ENCODE data around the gene ZBTB3.

The ZBTB3 gene

GRCh38 chr11:62753736-62754603 is at the start of gene ZBTB3:
Gene ZBTB3 (minus strand): TSS chr11:62754160. CDS start chr11:62753664, 496 bp downstream.
- no peaks in the 10 kb centered on the region for H3K4me1 ChIP-seq (ENCODE audit: control insufficient read depth, insufficient read depth, low read length)
- H3K4me3 ChIP-seq (ENCODE audit: low read depth, low read length) = peak within 1 kb of the TSS; percentile 73
- POLR2A ChIA-PET = interaction anchor here (0.5 to 3.4 kb wide), 46 partner anchors 8 to 180 kb away, joined by 3 to 137 read pairs (median 5); partner anchors contain the start of genes B3GAT3, BSCL2, C11orf98 and CSKMT
- CTCF ChIA-PET = interaction anchor here (0.6 to 2.7 kb wide), 11 partner anchors 15 to 359 kb away, joined by 3 to 11 read pairs (median 3); partner anchors contain the start of genes HNRNPUL2 and TMEM179B
- H3K36me3 ChIP-seq (ENCODE audit: control insufficient read depth in 2 of 2, insufficient read depth in 1 of 2, low read length in 2 of 2) = peaks cover 0 to 15% of the 10 kb centered on the region in 2 experiments; a peak in 2 of 3 replicates
- H3K27ac ChIP-seq (ENCODE audit: extremely low read depth, low read depth, low read length) = peak within 1 kb of the TSS; percentile 32; the same call in 1 of the 2 replicates
- H3K9me3 ChIP-seq (ENCODE audit: control insufficient read depth, insufficient read depth, low read depth, low read length) = no peaks in the 10 kb centered on the region
- TF ChIP-seq ZNF610 (tag by site-specific recombination; IDR thresholded peaks at IDR 0.05; ENCODE audit: borderline replicate concordance) (peak; percentile 44; the same call in 1 of the 2 replicates), SP3 (tag by site-specific recombination; IDR thresholded peaks at IDR 0.05) (peak; percentile 98), ZNF362 (tag by site-specific recombination; IDR thresholded peaks at IDR 0.05) (no peak), ZXDB (tag by site-specific recombination; IDR thresholded peaks at IDR 0.05) (0 out of 2 replicates have a peak, but pooled peaks have one; percentile 38), ZNF211 (tag by site-specific recombination; IDR thresholded peaks at IDR 0.05; ENCODE audit: low read depth) (no peak), ZNF580 (tag by site-specific recombination; IDR thresholded peaks at IDR 0.05) (peak; percentile 83), ZNF239 (tag by site-specific recombination; IDR thresholded peaks at IDR 0.05) (no peak), ZNF302 (tag by site-specific recombination; IDR thresholded peaks at IDR 0.05; ENCODE audit: low read depth) (no peak), ZNF654 (tag by site-specific recombination; IDR thresholded peaks at IDR 0.05; ENCODE audit: low read depth) (no peak), ZNF140 (tag by site-specific recombination; IDR thresholded peaks at IDR 0.05) (no peak), ZNF416 (tag by site-specific recombination; IDR thresholded peaks at IDR 0.05) (no peak), ZNF221 (tag by site-specific recombination; IDR thresholded peaks at IDR 0.05; ENCODE audit: borderline replicate concordance) (no peak), ZNF837 (tag by site-specific recombination; IDR thresholded peaks at IDR 0.05) (no peak), EGR2 (tag by site-specific recombination; IDR thresholded peaks at IDR 0.05; ENCODE audit: low read depth) (0 out of 2 replicates have a peak, but pooled peaks have one; percentile 42), ZNF677 (tag by site-specific recombination; IDR thresholded peaks at IDR 0.05) (no peak), ZNF335 (tag by site-specific recombination; conservative IDR thresholded peaks at IDR 0.05) (peak; percentile 48), ZSCAN4 (tag by site-specific recombination; IDR thresholded peaks at IDR 0.05) (no peak), ZNF138 (tag by site-specific recombination; IDR thresholded peaks at IDR 0.05; ENCODE audit: borderline replicate concordance) (no peak), PBX3 (CRISPR knock-in tag; IDR thresholded peaks at IDR 0.05) (peak; percentile 70; the same call in 1 of the 2 replicates), OVOL3 (tag by site-specific recombination; IDR thresholded peaks at IDR 0.05) (no peak), ZBTB21 (tag by site-specific recombination; IDR thresholded peaks at IDR 0.05) (no peak), ZNF555 (tag by site-specific recombination; conservative IDR thresholded peaks at IDR 0.05) (no peak), ZNF600 (tag by site-specific recombination; IDR thresholded peaks at IDR 0.05) (peak; percentile 61), PRDM2 (tag by site-specific recombination; IDR thresholded peaks at IDR 0.05; ENCODE audit: borderline replicate concordance) (no peak)

All from HEK293 (cell line).